ENCODE results near the gene CRIP1. TPM values are rescaled to one million over a fixed set of nuclear protein-coding genes. Genes with fewer than 3 reads are reported as not detected.

Gene CRIP1
- total RNA-seq, 4 donors from 2014 or later = 26.4 to 77.8 (median 33.5) TPM

DNA sequence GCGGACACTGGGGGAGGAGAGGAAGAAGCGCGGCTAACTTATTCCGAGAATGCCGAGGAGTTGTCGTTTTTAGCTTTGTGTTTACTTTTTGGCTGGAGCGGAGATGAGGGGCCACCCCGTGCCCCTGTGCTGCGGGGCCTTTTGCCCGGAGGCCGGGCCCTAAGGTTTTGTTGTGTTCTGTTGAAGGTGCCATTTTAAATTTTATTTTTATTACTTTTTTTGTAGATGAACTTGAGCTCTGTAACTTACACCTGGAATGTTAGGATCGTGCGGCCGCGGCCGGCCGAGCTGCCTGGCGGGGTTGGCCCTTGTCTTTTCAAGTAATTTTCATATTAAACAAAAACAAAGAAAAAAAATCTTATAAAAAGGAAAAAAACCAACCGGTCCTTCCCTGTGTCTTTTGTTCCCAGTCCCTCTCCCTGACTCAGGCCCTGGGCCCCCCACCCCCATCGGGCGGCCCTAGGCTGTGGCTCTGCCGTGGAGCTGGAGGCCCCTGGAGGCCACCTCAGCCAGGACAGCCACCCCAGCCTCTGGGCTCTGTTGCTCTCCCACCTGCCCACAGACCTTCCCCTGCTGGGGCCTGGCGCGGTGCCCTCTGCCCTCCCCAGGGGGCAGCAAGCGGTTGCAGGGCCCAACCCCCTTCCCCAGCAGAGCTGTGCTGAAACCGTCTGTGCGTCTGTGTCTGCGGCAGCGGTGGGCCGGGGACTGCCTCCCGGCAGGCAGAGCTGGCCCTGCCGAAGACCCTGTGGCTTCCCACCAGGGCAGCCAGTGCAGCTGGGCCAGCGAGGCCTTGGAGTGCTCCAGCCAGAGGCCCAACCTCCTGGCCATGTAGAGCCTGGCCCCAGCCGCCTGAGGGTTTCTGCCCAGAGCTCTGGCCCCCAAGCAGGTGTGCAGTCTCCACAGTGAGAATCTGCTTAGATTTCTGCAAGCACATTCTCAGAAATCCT is 16.1 kb upstream of the CRIP1 start:
- Histone ChIP-seq H3K4me1 (peaks cover 0 to 71% (median 32%) of the 10 kb centered on the region in 4 donors), H3K4me3 (no peak overlapping the region), H3K27me3 (peaks cover 0 to 6% of the 10 kb centered on the region in 2 donors), H3K27ac (peak overlapping the region in 2 of 4 donors; percentile 52 to 96), H3K36me3 (peaks cover 0 to 59% (median 4%) of the 10 kb centered on the region in 3 donors), H3K9me3 (no peaks in the 10 kb centered on the region)
- TF ChIP-seq POLR2A (IDR thresholded peaks at IDR 0.05) (no peak), EP300 (IDR thresholded peaks at IDR 0.05) (no peak)
- no peak for DNase-seq (ENCODE audit: low spot score in 2 of 2)
- 79 to 83% methylated on average over 25 to 32 of the region's 34 CpGs for WGBS, 2 donors

DNA sequence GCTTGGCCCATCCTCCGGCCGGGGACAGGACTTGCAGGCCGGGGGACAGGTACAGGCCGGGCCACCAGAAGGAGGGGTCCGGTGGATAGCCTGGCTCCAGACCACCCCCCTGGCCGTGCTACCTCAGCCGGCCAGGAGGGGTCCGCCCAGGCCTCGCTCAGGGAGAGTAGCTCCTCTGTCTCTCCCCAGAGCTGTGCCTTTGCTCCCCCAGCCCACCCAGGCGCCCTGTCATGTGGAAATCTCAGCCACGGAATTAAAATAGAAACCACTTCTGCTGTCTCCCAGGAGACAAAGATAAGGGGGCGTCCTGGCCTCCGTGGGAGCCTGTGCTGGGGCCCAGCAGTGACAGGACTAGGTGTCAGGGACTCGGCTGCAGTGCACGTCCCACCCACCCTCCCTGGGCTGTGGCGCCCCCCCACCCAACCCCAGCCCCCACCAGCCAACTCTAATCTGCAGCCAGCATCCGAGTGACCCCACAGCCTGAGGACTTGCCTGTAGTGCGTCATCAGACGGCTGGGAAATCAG is 15.3 kb upstream of the CRIP1 start:
- Histone ChIP-seq H3K27me3 (peaks cover 0 to 6% of the 10 kb centered on the region in 2 donors), H3K4me1 (peaks cover 0 to 79% (median 37%) of the 10 kb centered on the region in 4 donors), H3K4me3 (no peak overlapping the region), H3K27ac (peak overlapping the region in 1 of 4 donors; percentile 96), H3K36me3 (peaks cover 0 to 52% (median 4%) of the 10 kb centered on the region in 3 donors), H3K9me3 (no peaks in the 10 kb centered on the region)
- DNase-seq (ENCODE audit: low spot score in 2 of 2) = no peak
- TF ChIP-seq EP300 (IDR thresholded peaks at IDR 0.05) (no peak), CTCF (IDR thresholded peaks at IDR 0.05) (no peak), POLR2A (IDR thresholded peaks at IDR 0.05) (no peak)
- WGBS, 2 donors = 50 to 52% methylated on average over 4 to 12 of the region's 19 CpGs

- TF ChIP-seq CTCF (IDR thresholded peaks at IDR 0.05) (no peak), POLR2A (IDR thresholded peaks at IDR 0.05) (no peak)
- no peaks in the 10 kb centered on the region for H3K9me3 ChIP-seq
- H3K27ac ChIP-seq = peak overlapping the region in 2 of 4 donors; percentile 89 to 96
- 68 to 76% methylated on average over 5 to 7 of the region's 8 CpGs for WGBS, 2 donors
- no peak for DNase-seq (ENCODE audit: low spot score in 2 of 2)
- no peak overlapping the region for H3K4me3 ChIP-seq
- H3K27me3 ChIP-seq = peaks cover 0 to 6% of the 10 kb centered on the region in 2 donors
- H3K36me3 ChIP-seq = peaks cover 0 to 46% (median 4%) of the 10 kb centered on the region in 3 donors
- peaks cover 0 to 85% (median 43%) of the 10 kb centered on the region in 4 donors for H3K4me1 ChIP-seq
Measured at GRCh38 chr14:105471823-105472485, 14.7 kb upstream of the CRIP1 start.

- peaks cover 0 to 6% of the 10 kb centered on the region in 2 donors for H3K27me3 ChIP-seq
- 41 to 50% methylated on average over 11 to 12 of the region's 12 CpGs for WGBS, 2 donors
- H3K36me3 ChIP-seq = peaks cover 0 to 40% (median 4%) of the 10 kb centered on the region in 3 donors
- peak overlapping the region in 3 of 4 donors; percentile 18 to 96 (median 89) for H3K27ac ChIP-seq
- DNase-seq (ENCODE audit: low spot score in 2 of 2) = no peak
- peaks cover 0 to 86% (median 47%) of the 10 kb centered on the region in 4 donors for H3K4me1 ChIP-seq
- TF ChIP-seq CTCF (IDR thresholded peaks at IDR 0.05) (no peak), EP300 (IDR thresholded peaks at IDR 0.05) (no peak), POLR2A (IDR thresholded peaks at IDR 0.05) (no peak)
- H3K9me3 ChIP-seq = no peaks in the 10 kb centered on the region
- no peak overlapping the region for H3K4me3 ChIP-seq
Measured at GRCh38 chr14:105472486-105472991, 14.1 kb upstream of the CRIP1 start.

DNA sequence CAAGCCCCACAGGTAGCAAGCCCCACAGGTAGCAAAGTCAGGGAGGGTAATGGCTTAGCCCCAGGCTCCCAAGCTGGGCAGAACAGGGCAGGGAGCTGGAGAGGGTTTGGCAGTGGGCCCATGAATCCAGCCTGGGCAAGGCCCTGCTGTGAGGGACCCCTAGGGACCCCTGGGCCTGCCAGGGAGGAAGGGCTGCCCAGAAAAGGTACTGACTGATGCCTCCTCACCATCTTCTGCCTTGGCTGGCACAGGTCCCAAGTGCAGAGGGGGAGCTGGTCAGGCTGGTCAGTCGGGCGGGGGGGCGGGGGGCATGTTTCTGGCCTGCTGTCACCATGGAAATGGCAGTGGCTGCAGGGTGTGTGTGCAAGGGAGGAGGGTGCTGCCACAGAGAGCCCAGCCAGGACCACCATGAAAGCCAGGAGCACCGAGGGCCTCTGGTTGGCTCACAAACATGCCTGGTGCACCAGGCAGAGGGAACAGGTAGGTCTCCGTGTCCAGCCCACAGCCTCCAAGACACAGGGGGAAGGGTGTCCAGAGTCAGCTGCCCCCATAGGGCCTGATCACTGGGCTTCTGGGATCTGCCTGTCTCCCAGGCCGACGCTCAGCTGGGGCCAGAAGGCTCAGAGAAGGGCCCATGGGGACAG is 13.5 kb upstream of the CRIP1 start:
- WGBS, 2 donors = 24 to 34% methylated on average over 5 to 7 of the region's 7 CpGs
- peaks cover 0 to 84% (median 48%) of the 10 kb centered on the region in 4 donors for H3K4me1 ChIP-seq
- peaks cover 0 to 6% of the 10 kb centered on the region in 2 donors for H3K27me3 ChIP-seq
- no peaks in the 10 kb centered on the region for H3K9me3 ChIP-seq
- no peak for DNase-seq (ENCODE audit: low spot score in 2 of 2)
- H3K27ac ChIP-seq = peak overlapping the region; percentile 59 to 96 (median 82)
- H3K4me3 ChIP-seq = peak overlapping the region in 1 of 4 donors; percentile 81
- H3K36me3 ChIP-seq = peaks cover 0 to 37% (median 0%) of the 10 kb centered on the region in 3 donors
- no peak for TF ChIP-seq CTCF (IDR thresholded peaks at IDR 0.05)
- TF ChIP-seq POLR2A (IDR thresholded peaks at IDR 0.05) = no peak
- TF ChIP-seq EP300 (IDR thresholded peaks at IDR 0.05) = no peak

Measured in tibial nerve (tissue), 4 donors.